Measurements from ENCODE around the gene RRM2.

RRM2 gene

DNA sequence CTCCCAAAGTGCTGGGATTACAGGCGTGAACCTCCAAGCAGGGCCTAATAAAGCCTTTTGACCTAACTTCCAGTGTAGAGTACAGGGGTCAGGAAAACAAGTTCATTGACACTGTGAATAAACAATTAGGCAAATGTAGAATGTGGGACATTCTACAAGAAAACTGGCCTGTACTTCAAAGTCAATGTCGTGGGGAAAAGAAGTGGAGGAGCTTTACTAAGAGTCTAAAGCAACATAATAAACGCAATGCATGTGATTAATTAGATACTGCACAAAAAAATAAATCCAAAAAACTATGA is 3.6 kb upstream of the RRM2 start:
- peaks cover 19% of the 10 kb centered on the region for H3K36me3 ChIP-seq (ENCODE audit: insufficient read depth, low read length)
- peaks cover 27% of the 10 kb centered on the region for H3K4me1 ChIP-seq (ENCODE audit: insufficient read depth, low read length)
- peaks cover 49% of the 10 kb centered on the region for H3K79me2 ChIP-seq (ENCODE audit: insufficient read depth, low read length)
- no peaks in the 10 kb centered on the region for H3K9me3 ChIP-seq (ENCODE audit: insufficient read depth, low read length, severe bottlenecking)
- no peaks in the 10 kb centered on the region for H3K27me3 ChIP-seq (ENCODE audit: insufficient read depth, low read length, poor library complexity)
- H3K4me3 ChIP-seq (ENCODE audit: low read depth in 1 of 2, low read length in 2 of 2) = no peak overlapping the region
- DNase-seq (no peak), ATAC-seq (ENCODE audit: insufficient read depth, low read depth) (no peak)
- no peak overlapping the region for H2AFZ ChIP-seq (ENCODE audit: low read depth, low read length)
- H3K9ac ChIP-seq (ENCODE audit: low read depth, low read length) = peak overlapping the region; percentile 100; the same call in 1 of the 2 replicates
- TF ChIP-seq CTCF (IDR thresholded peaks at IDR 0.05; ENCODE audit: borderline replicate concordance, extremely low read depth, low read length, poor library complexity, severe bottlenecking) (no peak), EZH2 (IDR thresholded peaks at IDR 0.05; ENCODE audit: borderline replicate concordance, low read depth, low read length, severe bottlenecking) (no peak)
- H3K4me2 ChIP-seq (ENCODE audit: insufficient read depth, low read length) = peak overlapping the region; percentile 69; the same call in 1 of the 2 replicates
- peaks cover 11% of the 10 kb centered on the region for H4K20me1 ChIP-seq (ENCODE audit: insufficient read depth, low read length)
- H3K27ac ChIP-seq (ENCODE audit: low read length) = peak overlapping the region; percentile 100

DNA sequence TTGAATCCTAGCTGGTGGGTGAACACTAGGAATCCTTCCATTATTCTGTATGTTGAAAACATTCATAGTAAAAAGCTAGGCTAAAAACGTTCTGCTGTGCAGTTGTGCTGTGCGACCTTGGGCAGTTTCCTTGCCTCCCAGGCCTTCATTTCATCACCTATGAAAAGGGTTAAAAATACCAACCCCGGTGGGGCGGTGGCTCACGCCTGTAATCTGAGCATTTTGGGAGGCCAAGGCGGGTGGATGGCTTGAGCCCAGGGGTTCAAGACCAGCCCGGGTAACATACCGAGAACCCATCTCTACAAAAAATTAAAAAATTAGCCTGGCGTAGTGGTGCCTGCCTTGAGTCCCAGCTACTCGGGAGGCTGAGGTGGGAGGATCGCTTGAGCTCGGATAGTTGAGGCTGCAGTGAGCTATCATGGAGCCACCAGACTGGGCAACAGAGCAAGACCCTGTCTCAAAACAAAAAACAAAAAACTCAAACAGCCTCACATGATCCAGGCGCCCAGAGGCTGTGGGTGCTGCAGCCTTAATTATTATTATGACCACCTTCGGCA is 2.9 kb upstream of the RRM2 start:
- TF ChIP-seq EZH2 (IDR thresholded peaks at IDR 0.05; ENCODE audit: borderline replicate concordance, low read depth, low read length, severe bottlenecking) (no peak), CTCF (IDR thresholded peaks at IDR 0.05; ENCODE audit: borderline replicate concordance, extremely low read depth, low read length, poor library complexity, severe bottlenecking) (no peak)
- Histone ChIP-seq H3K79me2 (ENCODE audit: insufficient read depth, low read length) (peaks cover 56% of the 10 kb centered on the region), H2AFZ (ENCODE audit: low read depth, low read length) (peak overlapping the region; percentile 94), H3K9me3 (ENCODE audit: insufficient read depth, low read length, severe bottlenecking) (no peaks in the 10 kb centered on the region), H3K9ac (ENCODE audit: low read depth, low read length) (peak overlapping the region; percentile 100), H3K27ac (ENCODE audit: low read length) (peak overlapping the region; percentile 100), H3K36me3 (ENCODE audit: insufficient read depth, low read length) (peaks cover 26% of the 10 kb centered on the region), H4K20me1 (ENCODE audit: insufficient read depth, low read length) (peaks cover 16% of the 10 kb centered on the region), H3K4me1 (ENCODE audit: insufficient read depth, low read length) (peaks cover 29% of the 10 kb centered on the region), H3K4me2 (ENCODE audit: insufficient read depth, low read length) (peak overlapping the region; percentile 69), H3K27me3 (ENCODE audit: insufficient read depth, low read length, poor library complexity) (no peaks in the 10 kb centered on the region), H3K4me3 (ENCODE audit: low read depth in 1 of 2, low read length in 2 of 2) (peak overlapping the region; percentile 4 to 96; a peak in 2 of 4 replicates)
- DNase-seq (no peak), ATAC-seq (ENCODE audit: insufficient read depth, low read depth) (no peak)

DNA sequence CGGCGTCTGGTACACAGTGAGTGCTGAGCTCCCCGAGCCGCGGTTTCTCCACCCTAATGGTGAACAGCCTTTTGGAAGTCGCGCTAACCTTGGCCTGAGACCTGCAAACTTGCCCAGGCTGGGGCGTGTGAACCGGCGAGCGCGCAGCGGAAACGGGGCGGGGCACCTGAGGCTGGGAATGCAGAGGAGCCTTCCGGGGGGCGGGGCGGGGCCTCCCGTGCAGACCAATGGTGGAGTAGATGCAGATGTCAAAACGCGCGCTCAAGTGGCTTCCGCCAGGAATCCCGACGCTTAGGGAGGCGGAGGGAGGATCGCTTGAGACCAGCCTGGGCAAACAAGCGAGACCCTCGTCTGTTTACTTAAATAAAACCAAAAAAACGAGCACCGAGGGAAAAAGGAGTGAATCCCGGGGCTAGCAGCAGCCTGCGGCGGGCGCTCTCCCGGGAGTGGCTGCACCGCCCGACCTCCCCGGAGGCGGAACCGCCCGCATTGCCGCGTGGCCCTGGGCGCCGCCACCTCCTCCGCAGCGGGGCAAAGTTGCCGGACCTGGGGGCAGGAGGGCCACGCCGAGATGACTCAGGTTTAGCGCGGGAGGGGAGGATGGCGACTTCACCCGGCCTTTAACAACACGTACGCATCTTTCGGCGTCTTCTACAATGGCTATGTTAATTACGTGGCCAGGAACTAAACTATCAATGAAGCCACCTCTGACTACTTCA is 2.2 kb upstream of the RRM2 start:
- Histone ChIP-seq H3K79me2 (ENCODE audit: insufficient read depth, low read length) (peaks cover 62% of the 10 kb centered on the region), H3K4me3 (ENCODE audit: low read depth in 1 of 2, low read length in 2 of 2) (peak overlapping the region; percentile 53 to 96), H3K27me3 (ENCODE audit: insufficient read depth, low read length, poor library complexity) (no peaks in the 10 kb centered on the region), H4K20me1 (ENCODE audit: insufficient read depth, low read length) (peaks cover 22% of the 10 kb centered on the region), H3K27ac (ENCODE audit: low read length) (peak overlapping the region; percentile 100), H3K36me3 (ENCODE audit: insufficient read depth, low read length) (peaks cover 32% of the 10 kb centered on the region), H2AFZ (ENCODE audit: low read depth, low read length) (peak overlapping the region; percentile 94), H3K9me3 (ENCODE audit: insufficient read depth, low read length, severe bottlenecking) (no peaks in the 10 kb centered on the region), H3K9ac (ENCODE audit: low read depth, low read length) (peak overlapping the region; percentile 100), H3K4me1 (ENCODE audit: insufficient read depth, low read length) (peaks cover 35% of the 10 kb centered on the region), H3K4me2 (ENCODE audit: insufficient read depth, low read length) (peak overlapping the region; percentile 69)
- ATAC-seq (ENCODE audit: insufficient read depth, low read depth) = peak; percentile 66
- no peak for TF ChIP-seq EZH2 (IDR thresholded peaks at IDR 0.05; ENCODE audit: borderline replicate concordance, low read depth, low read length, severe bottlenecking)
- no peak for TF ChIP-seq CTCF (IDR thresholded peaks at IDR 0.05; ENCODE audit: borderline replicate concordance, extremely low read depth, low read length, poor library complexity, severe bottlenecking)
- peak; percentile 99 for DNase-seq
